ENCODE results near the gene MRPS7.
A peak's percentile ranks its signal among the peaks of the same experiment; 100 is the strongest.
"Not testable (repeated sequence)": the region's sequence is repeated elsewhere in the genome, so short reads cannot be mapped to it uniquely, and the experiment has no call there.

The MRPS7 gene

GRCh38 chr17:75273977-75274708 is 12.5 kb downstream of the MRPS7 start:
- H3K27ac ChIP-seq: no peak overlapping the region
- H3K4me3 ChIP-seq (ENCODE audit: low read depth in 1 of 2, low read length in 1 of 2): no peak overlapping the region
- no peaks in the 10 kb centered on the region for H3K27me3 ChIP-seq
- no peak for TF ChIP-seq CTCF (IDR thresholded peaks at IDR 0.05)
- no peaks in the 10 kb centered on the region for H3K36me3 ChIP-seq
- H3K9me3 ChIP-seq: no peaks in the 10 kb centered on the region
- H3K4me1 ChIP-seq (ENCODE audit: control insufficient read depth in 1 of 2, insufficient read depth in 1 of 2, low read depth in 1 of 2, low read length in 1 of 2): peaks cover 28 to 36% of the 10 kb centered on the region in 2 experiments

GRCh38 chr17:75277664-75278071 is 16.0 kb downstream of the MRPS7 start:
- Histone ChIP-seq H3K9me3 (no peaks in the 10 kb centered on the region), H3K4me1 (ENCODE audit: control insufficient read depth in 1 of 2, insufficient read depth in 1 of 2, low read depth in 1 of 2, low read length in 1 of 2) (peaks cover 1 to 6% of the 10 kb centered on the region in 2 experiments), H3K27me3 (no peaks in the 10 kb centered on the region), H3K27ac (no peak overlapping the region), H3K4me3 (ENCODE audit: low read depth in 1 of 2, low read length in 1 of 2) (no peak overlapping the region), H3K36me3 (no peaks in the 10 kb centered on the region)
- TF ChIP-seq CTCF (IDR thresholded peaks at IDR 0.05): no peak

- H3K27ac ChIP-seq; H3K27me3 ChIP-seq; H3K4me1 ChIP-seq (ENCODE audit: control insufficient read depth in 1 of 2, insufficient read depth in 1 of 2, low read depth in 1 of 2, low read length in 1 of 2); H3K36me3 ChIP-seq; H3K4me3 ChIP-seq (ENCODE audit: low read depth in 1 of 2, low read length in 1 of 2); H3K9me3 ChIP-seq: not testable (repeated sequence)
Observed at GRCh38 chr17:75280189-75280588, 18.5 kb downstream of the MRPS7 start.

- Histone ChIP-seq H3K36me3 (peaks cover 5% of the 10 kb centered on the region), H3K27ac (no peak overlapping the region), H3K27me3 (no peaks in the 10 kb centered on the region), H3K4me1 (ENCODE audit: control insufficient read depth in 1 of 2, insufficient read depth in 1 of 2, low read depth in 1 of 2, low read length in 1 of 2) (peaks cover 7 to 10% of the 10 kb centered on the region in 2 experiments), H3K4me3 (ENCODE audit: low read depth in 1 of 2, low read length in 1 of 2) (no peak overlapping the region), H3K9me3 (no peaks in the 10 kb centered on the region)
- no peak for TF ChIP-seq CTCF (IDR thresholded peaks at IDR 0.05)
Observed at GRCh38 chr17:75285123-75285522, 23.4 kb downstream of the MRPS7 start.

GRCh38 chr17:75287221-75287620 is 25.5 kb downstream of the MRPS7 start:
- Histone ChIP-seq H3K27me3 (no peaks in the 10 kb centered on the region), H3K36me3 (peaks cover 5% of the 10 kb centered on the region), H3K27ac (no peak overlapping the region), H3K4me1 (ENCODE audit: control insufficient read depth in 1 of 2, insufficient read depth in 1 of 2, low read depth in 1 of 2, low read length in 1 of 2) (peaks cover 15 to 17% of the 10 kb centered on the region in 2 experiments), H3K9me3 (no peaks in the 10 kb centered on the region), H3K4me3 (ENCODE audit: low read depth in 1 of 2, low read length in 1 of 2) (no peak overlapping the region)
- no peak for TF ChIP-seq CTCF (IDR thresholded peaks at IDR 0.05)

- H3K27me3 ChIP-seq: no peaks in the 10 kb centered on the region
- H3K36me3 ChIP-seq: peaks cover 5% of the 10 kb centered on the region
- no peak overlapping the region for H3K4me3 ChIP-seq (ENCODE audit: low read depth in 1 of 2, low read length in 1 of 2)
- H3K4me1 ChIP-seq (ENCODE audit: control insufficient read depth in 1 of 2, insufficient read depth in 1 of 2, low read depth in 1 of 2, low read length in 1 of 2): peaks cover 17 to 25% of the 10 kb centered on the region in 2 experiments
- peak overlapping the region; percentile 95 for H3K27ac ChIP-seq
- TF ChIP-seq CTCF (IDR thresholded peaks at IDR 0.05): no peak
- H3K9me3 ChIP-seq: no peaks in the 10 kb centered on the region
Observed at GRCh38 chr17:75288359-75288758, 26.7 kb downstream of the MRPS7 start.

Measured in neutrophil (primary cell).